Spinal cord (tissue), 10 donors: ENCODE results near the gene EFCAB11. TPM values are rescaled to one million over a fixed set of nuclear protein-coding genes. Genes with fewer than 3 reads are reported as not detected.

Experiments used
- DNase-seq, 6 donors: peaks; one replicate each; pipeline versions ENCODE4 v3.0.0 to v3.0.0-alpha.2; 2013 to 2015; ENCODE audit warnings: low spot score in 6 of 6, low read depth in 4 of 6
- H3K27ac ChIP-seq: one replicate; pipeline ENCODE4 v1.5.1; 2013; ENCODE audit warnings: low read depth, low read length, control low read depth
- H3K27me3 ChIP-seq: one replicate; pipeline ENCODE4 v1.6.1; 2013; ENCODE audit warnings: low read length; ENCODE audit not compliant: control insufficient read depth, insufficient read depth
- H3K36me3 ChIP-seq: one replicate; pipeline ENCODE4 v1.6.1; 2013; ENCODE audit warnings: low read length; ENCODE audit not compliant: control insufficient read depth, insufficient read depth
- H3K4me1 ChIP-seq: one replicate; pipeline ENCODE4 v1.6.1; 2013; ENCODE audit warnings: low read length; ENCODE audit not compliant: control insufficient read depth, insufficient read depth
- H3K4me3 ChIP-seq: one replicate; pipeline ENCODE4 v1.5.1; 2013; ENCODE audit warnings: low read depth, low read length, control low read depth
- H3K9me3 ChIP-seq: one replicate; pipeline ENCODE4 v1.6.1; 2013; ENCODE audit warnings: low read length; ENCODE audit not compliant: control insufficient read depth, insufficient read depth
- WGBS: methylation state at CpG from one replicate; pipeline ENCODE4 v1.1.5; 2013; ENCODE audit warnings: missing lambda C conversion rate; ENCODE audit not compliant: insufficient coverage; 5-methylcytosine and 5-hydroxymethylcytosine counted together
- polyA plus RNA-seq, 2 donors: library from polyadenylated mRNA; unstranded; fragments of 120-200 nt; gene quantifications; one replicate each; pipeline ENCODE4 v1.2.1, GENCODE V29; 2013; ENCODE audit not compliant: insufficient read length in 2 of 2
- total RNA-seq, 2 donors: library from RNA; depleted of rRNA in 1 of 2; stranded (reverse); fragments of 120-200 nt in 1 of 2; fragments of >200 nt in 1 of 2; gene quantifications; one replicate each; pipeline versions ENCODE4 v1.2.3 to v1.2.4, GENCODE V29; 2013 to 2014
- donor health status: healthy.

The EFCAB11 gene
- total and polyA plus RNA-seq, 4 donors, result 7.5 to 16.4 (median 13.3) TPM

DNA sequence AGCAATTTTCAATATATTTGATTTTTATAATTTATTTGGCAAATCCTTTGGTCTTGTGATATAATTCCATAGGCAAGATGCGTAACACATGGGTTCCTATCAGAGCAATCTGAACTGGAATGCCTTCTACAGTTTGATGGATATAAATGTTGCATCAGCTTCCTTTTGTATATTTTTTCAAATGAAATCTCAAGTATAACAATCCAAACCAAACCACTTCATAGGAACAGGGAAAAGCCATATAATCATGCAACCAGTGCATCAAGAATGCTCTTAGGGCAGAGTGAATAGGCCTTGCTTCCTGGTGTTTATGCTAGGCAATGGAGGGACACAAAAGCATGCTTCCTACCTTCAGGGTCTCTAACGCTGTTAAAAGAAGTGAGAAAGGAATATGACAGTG lies 34.5 kb downstream of the EFCAB11 start:
- Histone ChIP-seq H3K4me1 (no peaks in the 10 kb centered on the region), H3K27ac (no peak overlapping the region), H3K4me3 (no peak overlapping the region), H3K9me3 (no peaks in the 10 kb centered on the region), H3K27me3 (no peaks in the 10 kb centered on the region), H3K36me3 (no peaks in the 10 kb centered on the region)
- DNase-seq, result no peak
- 88% methylated on average over 1 of the region's 2 CpGs for WGBS

DNA sequence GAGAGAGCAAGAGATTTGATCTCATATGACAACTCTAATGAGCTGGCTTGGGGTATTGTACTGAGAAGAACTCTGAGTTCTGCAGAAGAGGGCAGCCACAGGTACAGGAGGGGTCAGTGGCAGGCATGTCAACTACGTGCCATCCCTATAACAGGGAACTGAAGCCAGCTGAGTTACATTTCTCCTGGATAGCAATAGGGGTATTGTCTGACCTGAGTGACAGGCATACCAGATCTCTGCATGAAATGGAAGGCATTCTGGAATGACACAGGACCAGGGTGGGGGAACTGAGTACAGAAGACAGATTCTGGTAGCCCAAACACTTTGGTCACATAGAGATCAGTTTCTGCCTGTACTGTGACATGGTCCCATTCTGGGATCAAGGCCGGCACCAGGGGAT lies 35.8 kb downstream of the EFCAB11 start:
- Histone ChIP-seq H3K27ac (no peak overlapping the region), H3K4me1 (no peaks in the 10 kb centered on the region), H3K36me3 (no peaks in the 10 kb centered on the region), H3K4me3 (no peak overlapping the region), H3K9me3 (no peaks in the 10 kb centered on the region), H3K27me3 (no peaks in the 10 kb centered on the region)
- DNase-seq, result no peak
- WGBS, result 80% methylated on average over 1 of the region's 2 CpGs

DNA sequence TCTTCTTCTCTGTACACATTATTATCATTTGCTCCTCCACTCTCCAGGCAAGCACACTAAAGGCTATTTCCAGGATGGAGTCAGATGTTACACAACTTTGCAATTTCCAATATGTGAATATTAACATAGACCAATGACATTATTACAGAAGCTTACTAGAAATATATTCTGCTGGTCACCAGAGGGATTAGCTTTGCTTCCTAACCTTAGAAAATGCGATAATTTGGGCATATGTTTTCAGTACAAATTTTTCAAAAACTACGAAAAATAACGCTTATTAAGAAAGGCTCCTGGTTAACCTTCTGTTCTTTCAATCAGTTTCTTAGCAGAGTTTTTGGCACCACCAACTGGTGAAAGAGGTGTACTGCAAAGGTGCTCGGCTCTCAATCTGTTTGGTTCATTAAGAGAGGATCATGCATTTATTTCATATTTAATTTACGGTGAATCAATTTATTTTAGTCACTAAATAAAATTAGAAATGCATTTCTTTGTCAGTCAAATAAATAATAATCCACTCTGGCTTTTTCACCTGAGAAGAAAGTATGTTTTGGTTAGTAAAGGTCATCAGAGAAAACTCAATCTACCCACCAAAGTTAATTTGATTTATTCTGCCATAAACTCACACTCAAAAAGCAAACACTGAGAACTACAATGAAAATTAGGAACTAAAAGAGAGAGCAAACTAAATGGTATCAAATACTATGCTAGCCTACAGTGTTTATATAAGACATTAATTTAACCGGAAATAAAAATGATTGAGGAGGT lies 39.2 kb downstream of the EFCAB11 start:
- peak in 4 of 6 donors; percentile 66 to 94 (median 82) for DNase-seq
- no peaks in the 10 kb centered on the region for H3K27me3 ChIP-seq
- no peaks in the 10 kb centered on the region for H3K36me3 ChIP-seq
- no peaks in the 10 kb centered on the region for H3K9me3 ChIP-seq
- H3K27ac ChIP-seq, result no peak overlapping the region
- no peak overlapping the region for H3K4me3 ChIP-seq
- peaks cover 13% of the 10 kb centered on the region for H3K4me1 ChIP-seq
- no CpG with 5 or more reads among the region's 6 CpGs for WGBS

- H3K36me3 ChIP-seq, result no peaks in the 10 kb centered on the region
- H3K27ac ChIP-seq, result peak overlapping the region; percentile 55
- H3K27me3 ChIP-seq, result no peaks in the 10 kb centered on the region
- peaks cover 13% of the 10 kb centered on the region for H3K4me1 ChIP-seq
- no peaks in the 10 kb centered on the region for H3K9me3 ChIP-seq
- H3K4me3 ChIP-seq, result no peak overlapping the region
- 5% methylated on average over 4 of the region's 9 CpGs for WGBS
- DNase-seq, result peak in 3 of 6 donors; percentile 42 to 92 (median 88)
Measured at GRCh38 chr14:89912667-89913211, 41.8 kb downstream of the EFCAB11 start.

DNA sequence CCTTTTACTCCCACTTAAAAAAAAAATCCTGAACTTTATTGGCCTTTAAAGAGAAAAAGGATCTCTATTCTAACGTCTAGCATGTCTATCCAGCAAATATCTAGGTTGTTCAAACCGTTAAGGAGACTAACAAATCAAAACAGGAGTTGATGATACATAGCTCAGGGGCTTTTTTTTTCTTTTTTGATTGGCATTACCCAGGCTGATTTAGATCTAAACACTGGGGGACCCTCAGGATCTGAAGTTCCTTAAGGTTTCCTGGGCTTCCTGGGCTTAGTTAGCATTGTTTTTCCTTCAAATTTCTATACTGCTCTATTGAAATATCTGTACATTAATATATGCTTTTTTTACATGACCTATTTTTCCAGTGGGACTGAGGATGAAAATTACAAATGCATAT lies 42.3 kb downstream of the EFCAB11 start:
- Histone ChIP-seq H3K4me3 (no peak overlapping the region), H3K4me1 (peaks cover 13% of the 10 kb centered on the region), H3K36me3 (no peaks in the 10 kb centered on the region), H3K27me3 (no peaks in the 10 kb centered on the region), H3K27ac (peak overlapping the region; percentile 55), H3K9me3 (no peaks in the 10 kb centered on the region)
- DNase-seq, result peak in 1 of 6 donors; percentile 20
- no CpG with 5 or more reads among the region's 2 CpGs for WGBS

- DNase-seq, result peak in 3 of 6 donors; percentile 49 to 85 (median 79)
- Histone ChIP-seq H3K4me3 (peak overlapping the region; percentile 16), H3K27me3 (no peaks in the 10 kb centered on the region), H3K36me3 (no peaks in the 10 kb centered on the region), H3K27ac (peak overlapping the region; percentile 75), H3K4me1 (peaks cover 13% of the 10 kb centered on the region), H3K9me3 (no peaks in the 10 kb centered on the region)
- 13% methylated on average over 6 of the region's 11 CpGs for WGBS
Measured at GRCh38 chr14:89911010-89911919, 43.3 kb downstream of the EFCAB11 start.

GRCh38 chr14:89910691-89911009 lies 43.9 kb downstream of the EFCAB11 start:
- H3K4me3 ChIP-seq, result no peak overlapping the region
- no peaks in the 10 kb centered on the region for H3K9me3 ChIP-seq
- H3K27me3 ChIP-seq, result no peaks in the 10 kb centered on the region
- no peaks in the 10 kb centered on the region for H3K36me3 ChIP-seq
- no CpG with 5 or more reads among the region's 5 CpGs for WGBS
- peak in 1 of 6 donors; percentile 20 for DNase-seq
- peaks cover 13% of the 10 kb centered on the region for H3K4me1 ChIP-seq
- H3K27ac ChIP-seq, result peak overlapping the region; percentile 75

- Histone ChIP-seq H3K4me1 (peaks cover 13% of the 10 kb centered on the region), H3K36me3 (no peaks in the 10 kb centered on the region), H3K27me3 (no peaks in the 10 kb centered on the region), H3K27ac (no peak overlapping the region), H3K4me3 (no peak overlapping the region), H3K9me3 (no peaks in the 10 kb centered on the region)
- WGBS, result 90% methylated on average over 8 of the region's 9 CpGs
- DNase-seq, result no peak
Measured at GRCh38 chr14:89909586-89909985, 44.9 kb downstream of the EFCAB11 start.

GRCh38 chr14:89908712-89909450 lies 45.6 kb downstream of the EFCAB11 start:
- no peaks in the 10 kb centered on the region for H3K27me3 ChIP-seq
- H3K4me1 ChIP-seq, result peaks cover 13% of the 10 kb centered on the region
- H3K27ac ChIP-seq, result no peak overlapping the region
- WGBS, result 94% methylated on average over 3 of the region's 9 CpGs
- no peaks in the 10 kb centered on the region for H3K36me3 ChIP-seq
- no peak for DNase-seq
- H3K9me3 ChIP-seq, result no peaks in the 10 kb centered on the region
- no peak overlapping the region for H3K4me3 ChIP-seq
